Hematopoietic multipotent progenitor cell treated with erythropoietin and hydrocortisone succinate and interleukin-3 and kit ligand, for 8 days (in vitro differentiated cells): ENCODE measurements around the gene GNB1.
"Not testable (repeated sequence)": the region's sequence is repeated elsewhere in the genome, so short reads cannot be mapped to it uniquely, and the experiment has no call there.

Source experiments
- DNase-seq: peaks from one replicate; pipeline ENCODE4 v3.0.0-alpha.2; 2015

The GNB1 gene

GRCh38 chr1:1758692-1759455 is 132.0 kb downstream of the GNB1 start:
- peak; percentile 43 for DNase-seq

GRCh38 chr1:1758059-1758621 is 132.7 kb downstream of the GNB1 start:
- no peak for DNase-seq

- DNase-seq = no peak
These were observed 133.3 kb downstream of the GNB1 start for GRCh38 chr1:1757422-1758058.

GRCh38 chr1:1756661-1757421 is 134.0 kb downstream of the GNB1 start:
- DNase-seq = no peak

- DNase-seq = no peak
These were observed 135.0 kb downstream of the GNB1 start for GRCh38 chr1:1755852-1756251.

GRCh38 chr1:1755426-1755825 is 135.5 kb downstream of the GNB1 start:
- no peak for DNase-seq

- no peak for DNase-seq
These were observed 136.7 kb downstream of the GNB1 start for GRCh38 chr1:1754051-1754815.

- DNase-seq = no peak
These were observed 137.3 kb downstream of the GNB1 start for GRCh38 chr1:1753607-1754005.

- no peak for DNase-seq
These were observed 138.0 kb downstream of the GNB1 start for GRCh38 chr1:1752636-1753606.

- DNase-seq = no peak
These were observed 138.7 kb downstream of the GNB1 start for GRCh38 chr1:1752190-1752589.

- DNase-seq = not testable (repeated sequence)
These were observed 140.9 kb downstream of the GNB1 start for GRCh38 chr1:1749941-1750340.

GRCh38 chr1:1748686-1749321 is 142.1 kb downstream of the GNB1 start:
- no peak for DNase-seq

- not testable (repeated sequence) for DNase-seq
These were observed 144.3 kb downstream of the GNB1 start for GRCh38 chr1:1746566-1746909.

GRCh38 chr1:1745651-1746565 is 145.0 kb downstream of the GNB1 start:
- DNase-seq = peak; percentile 55

- not testable (repeated sequence) for DNase-seq
These were observed 148.4 kb downstream of the GNB1 start for GRCh38 chr1:1742529-1742928.

GRCh38 chr1:1741013-1741412 is 149.9 kb downstream of the GNB1 start:
- not testable (repeated sequence) for DNase-seq

- DNase-seq = not testable (repeated sequence)
These were observed 152.0 kb downstream of the GNB1 start for GRCh38 chr1:1738799-1739337.

GRCh38 chr1:1737675-1738590 is 153.0 kb downstream of the GNB1 start:
- DNase-seq = not testable (repeated sequence)
